ENCODE data around the gene USP10.

GRCh38 chr16:84827897-84828296 is 128.1 kb downstream of the USP10 start:
- TF ChIP-seq CTCF (IDR thresholded peaks at IDR 0.05) (no peak), EP300 (IDR thresholded peaks at IDR 0.05) (no peak), POLR2A (IDR thresholded peaks at IDR 0.05) (no peak), POLR2AphosphoS5 (IDR thresholded peaks at IDR 0.05) (no peak)

Data from sigmoid colon (tissue), 4 donors.